Fibroblast of lung (primary cell): ENCODE data around the gene NR1D2. TPM values are rescaled to one million over a fixed set of nuclear protein-coding genes. Genes with fewer than 3 reads are reported as not detected.
"Not testable (repeated sequence)": the region's sequence is repeated elsewhere in the genome, so short reads cannot be mapped to it uniquely, and the experiment has no call there.

Source experiments
- DNase-seq, 2 donors: peaks; one replicate each; pipeline versions ENCODE4 v3.0.0 to v3.0.0-alpha.2; 2010; ENCODE audit warnings: low read depth in 2 of 2
- H2AFZ ChIP-seq: 2 replicates; pipeline ENCODE4 v1.5.1; 2012; ENCODE audit warnings: low read length, control low read depth, inconsistent platforms
- H3K27ac ChIP-seq: 2 replicates; pipeline ENCODE4 v1.5.1; 2011; ENCODE audit warnings: low read length, control low read depth; ENCODE audit not compliant: insufficient read depth
- H3K27me3 ChIP-seq: 2 replicates; pipeline ENCODE4 v1.5.1; 2011; ENCODE audit warnings: mild to moderate bottlenecking, low read length; ENCODE audit not compliant: control insufficient read depth, insufficient read depth
- H3K36me3 ChIP-seq: 2 replicates; pipeline ENCODE4 v1.5.1; 2011; ENCODE audit warnings: low read length; ENCODE audit not compliant: control insufficient read depth, insufficient read depth
- H3K4me1 ChIP-seq: 2 replicates; pipeline ENCODE4 v1.5.1; 2011; ENCODE audit warnings: low read length; ENCODE audit not compliant: control insufficient read depth, insufficient read depth; ENCODE audit errors: extremely low read depth
- H3K4me2 ChIP-seq: 2 replicates; pipeline ENCODE4 v1.5.1; 2011; ENCODE audit warnings: low read length, control low read depth; ENCODE audit not compliant: insufficient read depth; ENCODE audit errors: extremely low read depth
- H3K4me3 ChIP-seq, 4 experiments: fragments of 200-600 bp in 1 of 4; sonication (generic) in 1 of 4; replicated peaks in 1 of 4; 2 replicates each; pipeline ENCODE4 v1.5.1; 2011 to 2016; ENCODE audit warnings: low read length in 4 of 4, low read depth in 3 of 4, mild to moderate bottlenecking in 3 of 4, control low read depth in 2 of 4, inconsistent platforms in 1 of 4, mixed read lengths in 1 of 4; ENCODE audit not compliant: insufficient read depth in 1 of 4; ENCODE audit errors: control extremely low read depth in 1 of 4
- H3K79me2 ChIP-seq: 2 replicates; pipeline ENCODE4 v1.5.1; 2012; ENCODE audit warnings: mild to moderate bottlenecking, low read length, inconsistent platforms; ENCODE audit not compliant: control insufficient read depth, insufficient read depth
- H3K9ac ChIP-seq: 2 replicates; pipeline ENCODE4 v1.5.1; 2011; ENCODE audit warnings: mild to moderate bottlenecking, low read length, control low read depth; ENCODE audit not compliant: insufficient read depth
- H3K9me3 ChIP-seq: 2 replicates; pipeline ENCODE4 v1.5.1; 2012; ENCODE audit warnings: low read depth, low read length; ENCODE audit not compliant: control insufficient read depth, insufficient read depth
- H4K20me1 ChIP-seq: 2 replicates; pipeline ENCODE4 v1.5.1; 2011; ENCODE audit warnings: low read length; ENCODE audit not compliant: control insufficient read depth, insufficient read depth; ENCODE audit errors: extremely low read depth
- CTCF ChIP-seq, 2 donors: IDR thresholded peaks in 1 of 2; conservative IDR thresholded peaks in 1 of 2; 1 replicate in 1 of 2; 2 replicates in 1 of 2; pipeline ENCODE4 v1.5.1; 2011 to 2012; ENCODE audit warnings: low read length in 2 of 2, control low read depth in 1 of 2, inconsistent platforms in 1 of 2, low read depth in 1 of 2, mild to moderate bottlenecking in 1 of 2
- EZH2 ChIP-seq: IDR thresholded peaks from 2 replicates; pipeline ENCODE4 v1.5.1; 2012; ENCODE audit warnings: low read length, control low read depth, mild to moderate bottlenecking; ENCODE audit errors: missing control alignments
- polyA plus RNA-seq, 2 donors: library from polyadenylated mRNA; depleted of rRNA in 1 of 2; stranded (reverse) in 1 of 2; unstranded in 1 of 2; fragments of >200 nt; gene quantifications; 2 replicates each; pipeline ENCODE4 v1.2.1, GENCODE V29; 2011 to 2012; ENCODE audit warnings: missing spikeins in 1 of 2
- total RNA-seq: library from RNA; depleted of rRNA; stranded (reverse); fragments of >200 nt; gene quantifications from 2 replicates; pipeline ENCODE4 v1.2.1, GENCODE V29; 2014

The NR1D2 gene
- total and polyA plus RNA-seq, 2 donors (not counting 1 experiment from before 2014, with no cell fraction given) = 41.5 to 85.2 TPM

DNA sequence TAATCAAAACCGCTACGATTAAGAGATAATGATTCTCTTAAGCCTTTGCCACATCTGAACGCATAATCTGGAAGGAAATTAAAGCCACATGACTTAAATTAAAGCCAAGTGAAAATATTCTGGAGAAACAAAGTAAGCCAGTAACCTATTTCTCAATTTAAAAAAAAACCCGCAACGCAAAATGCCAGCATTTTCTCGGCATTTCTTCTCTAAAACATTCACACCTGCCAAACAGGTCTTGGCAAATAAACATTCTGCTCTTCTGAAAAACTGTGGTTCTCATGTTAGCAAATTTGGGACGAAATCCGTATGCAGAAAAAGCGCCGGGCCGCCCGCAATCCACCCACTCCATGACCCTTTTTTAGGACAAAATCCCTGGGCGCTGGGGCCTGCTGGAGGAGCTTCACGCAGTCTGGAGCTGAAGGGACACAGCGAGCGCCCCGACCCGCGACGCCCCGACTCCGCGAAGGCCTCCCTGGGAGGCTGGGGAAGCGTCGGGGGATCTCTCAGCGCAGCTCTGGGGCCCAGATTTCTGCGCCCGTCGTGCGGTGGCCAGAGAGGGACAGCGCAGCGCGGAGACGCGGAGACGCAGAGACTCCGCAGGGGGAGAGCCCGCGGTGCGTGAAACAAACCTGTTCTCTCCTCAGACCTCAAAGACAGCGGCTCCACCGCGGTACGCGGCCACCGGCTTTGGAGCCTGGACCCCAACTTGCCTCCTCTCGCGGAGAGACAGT, 28.8 kb upstream of the NR1D2 start:
- TF ChIP-seq CTCF (conservative IDR thresholded peaks at IDR 0.05 in 1 of 2, IDR thresholded peaks at IDR 0.05 in 1 of 2; ENCODE audit: low read depth in 1 of 2, low read length in 2 of 2) (no peak), EZH2 (no peak)
- H3K9ac ChIP-seq = peak overlapping the region; percentile 79
- H3K79me2 ChIP-seq = peaks cover 23% of the 10 kb centered on the region
- H4K20me1 ChIP-seq = peaks cover 7% of the 10 kb centered on the region
- H3K4me2 ChIP-seq = peak overlapping the region; percentile 97
- peaks cover 10% of the 10 kb centered on the region for H3K36me3 ChIP-seq
- peak overlapping the region; percentile 95 for H3K27ac ChIP-seq
- no peak for DNase-seq
- H2AFZ ChIP-seq = peak overlapping the region; percentile 94
- peak overlapping the region; percentile 88 to 99 (median 97) for H3K4me3 ChIP-seq
- no peaks in the 10 kb centered on the region for H3K27me3 ChIP-seq
- H3K4me1 ChIP-seq = peaks cover 2% of the 10 kb centered on the region
- H3K9me3 ChIP-seq = no peaks in the 10 kb centered on the region

GRCh38 chr3:23916886-23917678, 28.0 kb upstream of the NR1D2 start, which contains the start of the genes NKIRAS1 and RPL15:
Gene NKIRAS1 (minus strand): TSS chr3:23916990. CDS start chr3:23910904, 6,086 bp downstream.
Gene RPL15 (plus strand): TSS chr3:23917132. CDS start chr3:23917860, 728 bp downstream.
- peak within 1 kb of the TSS; percentile 94 for H2AFZ ChIP-seq
- TF ChIP-seq CTCF (conservative IDR thresholded peaks at IDR 0.05 in 1 of 2, IDR thresholded peaks at IDR 0.05 in 1 of 2; ENCODE audit: low read depth in 1 of 2, low read length in 2 of 2) (peak; percentile 27 to 52), EZH2 (no peak)

DNA sequence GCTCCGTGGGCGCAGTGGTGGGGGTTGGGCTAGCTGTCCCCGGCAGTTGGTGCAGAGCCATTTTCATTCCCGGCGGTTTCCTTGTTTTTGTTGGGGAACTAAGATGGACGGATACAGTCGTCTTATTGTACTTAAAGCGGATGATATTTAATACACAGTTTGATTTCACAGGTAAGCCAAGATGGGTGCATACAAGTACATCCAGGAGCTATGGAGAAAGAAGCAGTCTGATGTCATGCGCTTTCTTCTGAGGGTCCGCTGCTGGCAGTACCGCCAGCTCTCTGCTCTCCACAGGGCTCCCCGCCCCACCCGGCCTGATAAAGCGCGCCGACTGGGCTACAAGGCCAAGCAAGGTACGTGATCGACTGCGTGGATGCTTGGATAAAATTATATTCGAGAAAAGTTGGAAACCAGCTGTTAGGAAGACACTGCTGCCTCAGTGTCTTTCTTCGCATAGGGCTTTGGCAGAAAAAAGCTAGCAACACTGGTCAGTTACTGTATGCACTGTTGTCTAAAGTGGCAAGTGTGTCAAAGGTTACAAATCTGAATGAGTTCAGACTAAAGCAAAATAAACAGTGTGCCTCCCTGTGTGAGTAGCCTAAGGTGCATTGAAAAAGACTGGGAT, 27.3 kb upstream of the NR1D2 start:
- Histone ChIP-seq H3K9ac (peak overlapping the region; percentile 95), H3K4me2 (peak overlapping the region; percentile 95), H3K4me3 (peak overlapping the region; percentile 88 to 99 (median 97)), H3K79me2 (peaks cover 23% of the 10 kb centered on the region), H3K27ac (peak overlapping the region; percentile 95)
- H3K4me1 ChIP-seq, H3K9me3 ChIP-seq, H3K36me3 ChIP-seq, H4K20me1 ChIP-seq, H2AFZ ChIP-seq, H3K27me3 ChIP-seq: not testable (repeated sequence)
- DNase-seq = peak in 1 of 2 donors; percentile 50

More at GRCh38 chr3:23916886-23917678, 28.0 kb upstream of the NR1D2 start, which contains the start of the genes NKIRAS1 and RPL15:
- Histone ChIP-seq H3K36me3 (peaks cover 10% of the 10 kb centered on the region), H4K20me1 (peaks cover 7% of the 10 kb centered on the region), H3K9ac (peak within 1 kb of the TSS; percentile 95), H3K27me3 (no peaks in the 10 kb centered on the region), H3K9me3 (no peaks in the 10 kb centered on the region), H3K27ac (peak within 1 kb of the TSS; percentile 95), H3K4me3 (peak within 1 kb of the TSS; percentile 88 to 99 (median 97)), H3K79me2 (peaks cover 23% of the 10 kb centered on the region), H3K4me1 (peaks cover 2% of the 10 kb centered on the region), H3K4me2 (peak within 1 kb of the TSS; percentile 97)
- peak; percentile 95 to 97 for DNase-seq

- peaks cover 23% of the 10 kb centered on the region for H3K79me2 ChIP-seq
- H3K4me1 ChIP-seq = not testable (repeated sequence)
Observed at GRCh38 chr3:23918331-23918730, 26.8 kb upstream of the NR1D2 start.

More at GRCh38 chr3:23918331-23918730, 26.8 kb upstream of the NR1D2 start:
- Histone ChIP-seq H3K4me3 (peak overlapping the region; percentile 88 to 99 (median 97)), H3K4me2 (peak overlapping the region; percentile 95), H3K9ac (peak overlapping the region; percentile 95), H3K27ac (peak overlapping the region; percentile 95)
- H3K27me3 ChIP-seq, H2AFZ ChIP-seq, H3K36me3 ChIP-seq, DNase-seq, H3K9me3 ChIP-seq, H4K20me1 ChIP-seq: not testable (repeated sequence)
